Measurements from ENCODE around the gene ENO1. TPM values are rescaled to one million over a fixed set of nuclear protein-coding genes. Genes with fewer than 3 reads are reported as not detected.

The ENO1 gene
- polyA plus RNA-seq, 1 donor from 2014 or later = 728 TPM

Other genes starting within 250 kb of the ENO1 start
- 24.9 TPM for gene RERE, start 61.0 kb downstream of the ENO1 start, polyA plus RNA-seq
- not detected for gene CA6, start 67.2 kb upstream of the ENO1 start, polyA plus RNA-seq
- not detected for gene SLC2A7, start 147.7 kb upstream of the ENO1 start, polyA plus RNA-seq
- 10.0 TPM for gene SLC2A5, start 190.9 kb upstream of the ENO1 start, polyA plus RNA-seq

Data from IgD-negative memory B cell (primary cell).